Measurements from ENCODE around the gene FUT4.
"Not testable (repeated sequence)": the region's sequence is repeated elsewhere in the genome, so short reads cannot be mapped to it uniquely, and the experiment has no call there.

FUT4 gene, protein sequence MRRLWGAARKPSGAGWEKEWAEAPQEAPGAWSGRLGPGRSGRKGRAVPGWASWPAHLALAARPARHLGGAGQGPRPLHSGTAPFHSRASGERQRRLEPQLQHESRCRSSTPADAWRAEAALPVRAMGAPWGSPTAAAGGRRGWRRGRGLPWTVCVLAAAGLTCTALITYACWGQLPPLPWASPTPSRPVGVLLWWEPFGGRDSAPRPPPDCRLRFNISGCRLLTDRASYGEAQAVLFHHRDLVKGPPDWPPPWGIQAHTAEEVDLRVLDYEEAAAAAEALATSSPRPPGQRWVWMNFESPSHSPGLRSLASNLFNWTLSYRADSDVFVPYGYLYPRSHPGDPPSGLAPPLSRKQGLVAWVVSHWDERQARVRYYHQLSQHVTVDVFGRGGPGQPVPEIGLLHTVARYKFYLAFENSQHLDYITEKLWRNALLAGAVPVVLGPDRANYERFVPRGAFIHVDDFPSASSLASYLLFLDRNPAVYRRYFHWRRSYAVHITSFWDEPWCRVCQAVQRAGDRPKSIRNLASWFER

DNA sequence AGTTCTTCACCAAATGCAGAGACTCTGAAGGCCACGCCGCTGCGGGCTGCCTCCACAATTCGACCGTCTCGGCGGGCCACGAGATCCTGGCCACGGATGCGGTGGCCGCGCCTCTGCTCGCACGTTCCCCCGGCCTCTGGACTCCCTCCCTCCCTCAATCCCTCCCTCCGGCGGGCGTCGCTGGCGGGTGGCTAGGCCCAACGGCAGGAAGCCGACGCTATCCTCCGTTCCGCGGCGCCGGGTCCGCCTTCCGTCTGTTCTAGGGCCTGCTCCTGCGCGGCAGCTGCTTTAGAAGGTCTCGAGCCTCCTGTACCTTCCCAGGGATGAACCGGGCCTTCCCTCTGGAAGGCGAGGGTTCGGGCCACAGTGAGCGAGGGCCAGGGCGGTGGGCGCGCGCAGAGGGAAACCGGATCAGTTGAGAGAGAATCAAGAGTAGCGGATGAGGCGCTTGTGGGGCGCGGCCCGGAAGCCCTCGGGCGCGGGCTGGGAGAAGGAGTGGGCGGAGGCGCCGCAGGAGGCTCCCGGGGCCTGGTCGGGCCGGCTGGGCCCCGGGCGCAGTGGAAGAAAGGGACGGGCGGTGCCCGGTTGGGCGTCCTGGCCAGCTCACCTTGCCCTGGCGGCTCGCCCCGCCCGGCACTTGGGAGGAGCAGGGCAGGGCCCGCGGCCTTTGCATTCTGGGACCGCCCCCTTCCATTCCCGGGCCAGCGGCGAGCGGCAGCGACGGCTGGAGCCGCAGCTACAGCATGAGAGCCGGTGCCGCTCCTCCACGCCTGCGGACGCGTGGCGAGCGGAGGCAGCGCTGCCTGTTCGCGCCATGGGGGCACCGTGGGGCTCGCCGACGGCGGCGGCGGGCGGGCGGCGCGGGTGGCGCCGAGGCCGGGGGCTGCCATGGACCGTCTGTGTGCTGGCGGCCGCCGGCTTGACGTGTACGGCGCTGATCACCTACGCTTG lies at the start of gene FUT4:
Gene FUT4, plus strand, starts transcription at position 227 of the 951 bp plus-strand sequence. Its CDS starts 213 bp downstream, at position 440.
- peak; percentile 86 for DNase-seq
- in situ Hi-C loops (cut with MboI; ENCODE audit: low pct_unique_long_range_greater_than_20kb, low sequenced_read_pairs): no loop called here

DNA sequence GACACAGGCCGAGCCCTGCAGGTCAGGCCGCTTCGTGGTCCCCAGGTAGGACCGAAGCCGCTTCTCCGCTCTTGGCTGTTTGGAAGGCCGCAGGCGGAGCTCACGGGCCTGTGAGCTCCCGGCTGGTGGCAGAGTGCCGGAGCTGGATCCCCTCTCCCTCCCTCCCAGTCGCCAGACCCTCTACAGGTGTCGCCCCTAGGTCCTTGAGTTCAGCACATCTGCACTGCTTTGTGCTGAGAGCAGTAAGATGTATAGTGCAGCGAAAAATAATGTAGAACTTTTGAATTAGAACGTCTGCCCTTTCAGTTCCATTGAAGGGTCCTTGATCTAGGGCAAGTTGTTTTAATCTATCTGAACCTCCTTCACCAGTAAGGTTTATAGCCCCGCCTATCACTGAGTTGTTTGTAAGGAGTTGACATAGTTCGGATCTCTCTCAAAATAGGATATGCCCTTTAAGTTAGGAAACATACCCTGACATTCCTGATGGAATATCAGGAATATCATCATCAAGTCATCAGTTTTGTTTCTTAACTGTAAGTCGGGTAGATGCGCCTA lies 49.5 kb upstream of the FUT4 start:
- in situ Hi-C loops (cut with MboI; ENCODE audit: low pct_unique_long_range_greater_than_20kb, low sequenced_read_pairs): no loop called here
- no peak for DNase-seq

DNA sequence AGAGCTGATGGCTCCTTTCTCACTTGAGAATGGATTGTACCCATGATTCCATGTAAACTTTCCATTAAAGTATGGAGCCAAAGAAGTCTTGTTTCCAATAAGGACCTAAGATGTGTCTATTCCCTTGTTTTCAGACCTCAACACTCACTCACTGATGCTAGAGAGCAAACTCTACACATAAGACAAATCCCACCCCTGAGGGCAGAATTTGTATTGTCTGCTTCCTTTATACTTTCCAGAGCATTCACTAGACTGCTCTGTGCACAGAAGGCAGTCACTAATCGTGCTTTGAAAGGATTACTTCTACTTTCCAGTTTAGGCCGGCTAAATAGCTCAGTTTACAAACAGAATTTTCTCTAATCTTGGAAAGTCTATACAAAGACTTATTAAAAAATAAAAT lies 43.5 kb upstream of the FUT4 start:
- in situ Hi-C loops (cut with MboI; ENCODE audit: low pct_unique_long_range_greater_than_20kb, low sequenced_read_pairs): no loop called here
- no peak for DNase-seq

DNA sequence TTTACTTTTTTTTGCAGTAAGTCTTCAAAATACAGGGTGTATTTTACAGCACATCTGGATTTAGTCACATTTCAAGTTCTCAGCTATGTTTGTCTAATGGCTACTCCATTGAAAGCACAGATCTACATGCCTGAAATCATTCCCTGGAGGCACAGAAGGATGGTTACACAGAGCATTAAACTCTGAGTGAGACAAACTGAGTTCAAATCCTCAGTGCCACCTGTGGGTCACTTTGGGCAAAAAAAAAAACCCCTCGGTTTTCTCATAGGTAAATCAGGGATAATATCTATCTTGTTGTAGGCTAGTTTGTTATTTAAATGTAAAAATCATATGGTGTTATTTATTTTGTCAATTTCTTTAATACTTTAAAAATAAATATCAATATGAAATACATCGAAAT lies 42.2 kb upstream of the FUT4 start:
- in situ Hi-C loops (cut with MboI; ENCODE audit: low pct_unique_long_range_greater_than_20kb, low sequenced_read_pairs): no loop called here
- DNase-seq: no peak

DNA sequence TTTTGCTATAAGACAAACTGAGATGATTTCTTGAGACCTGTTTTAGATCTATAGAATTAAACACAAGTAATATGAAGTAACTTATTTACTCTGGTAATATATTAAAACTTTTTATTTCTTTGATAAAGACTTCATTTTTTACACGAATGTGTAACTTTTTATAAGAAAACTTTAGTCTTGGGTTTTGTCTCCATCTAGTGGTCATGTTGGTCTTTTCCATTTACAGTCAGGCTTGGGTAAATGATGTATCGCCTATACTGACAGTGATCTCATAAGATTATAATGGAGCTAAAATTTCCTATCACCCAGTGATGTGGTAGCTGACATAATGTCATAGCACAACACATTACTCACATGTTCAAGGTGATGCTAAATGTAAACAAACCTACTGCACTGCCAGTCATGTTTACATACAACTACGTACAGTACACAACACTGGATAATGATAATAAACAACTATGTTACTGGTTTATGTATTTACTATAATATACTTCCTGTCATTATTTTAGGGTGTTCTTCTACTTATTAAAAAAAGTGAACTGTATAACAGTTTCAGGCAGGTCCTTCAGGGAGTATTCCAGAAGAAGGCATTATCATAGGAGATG lies 38.9 kb upstream of the FUT4 start:
- DNase-seq: peak; percentile 57
- in situ Hi-C loops (cut with MboI; ENCODE audit: low pct_unique_long_range_greater_than_20kb, low sequenced_read_pairs): no loop called here

DNA sequence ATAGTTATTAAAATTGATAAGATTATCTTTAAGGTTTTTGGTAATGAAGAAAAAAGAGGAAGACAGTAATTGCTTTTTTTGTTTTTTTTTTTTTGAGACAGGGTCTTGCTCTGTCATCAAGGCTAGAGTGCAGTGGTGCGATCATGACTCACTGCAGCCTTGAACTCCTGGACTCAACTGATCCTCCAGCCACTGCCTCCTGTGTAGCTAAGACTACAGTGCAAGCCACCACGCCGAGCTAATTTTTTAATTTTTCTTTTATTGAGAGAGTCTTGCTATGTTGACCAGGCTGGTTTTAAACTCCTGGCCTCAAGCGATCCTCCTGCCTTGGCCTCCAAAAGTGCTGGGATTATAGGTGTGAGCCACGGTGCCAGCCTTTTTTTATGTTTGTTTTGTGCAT lies 37.2 kb upstream of the FUT4 start:
- DNase-seq; in situ Hi-C loops (cut with MboI; ENCODE audit: low pct_unique_long_range_greater_than_20kb, low sequenced_read_pairs): not testable (repeated sequence)

DNA sequence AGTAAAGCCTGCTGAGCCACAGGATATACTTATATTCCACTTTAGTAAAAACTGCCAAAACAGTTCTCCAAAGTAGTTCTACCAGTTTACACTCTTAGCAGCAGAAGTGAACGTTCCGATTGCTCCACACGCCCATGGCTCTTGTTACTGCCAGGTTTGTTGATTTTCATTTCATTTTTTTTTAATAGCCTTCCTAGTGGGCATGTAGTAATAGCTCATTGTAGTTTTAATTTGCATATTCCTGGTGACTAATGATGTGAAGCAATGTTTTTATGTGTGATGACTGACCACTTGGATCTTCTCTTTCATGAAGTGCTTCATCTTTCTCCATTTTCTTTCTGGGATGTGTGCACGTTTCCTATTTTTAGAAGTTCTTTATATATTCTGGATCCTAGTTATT lies 36.2 kb upstream of the FUT4 start:
- in situ Hi-C loops (cut with MboI; ENCODE audit: low pct_unique_long_range_greater_than_20kb, low sequenced_read_pairs): no loop called here
- DNase-seq: no peak

DNA sequence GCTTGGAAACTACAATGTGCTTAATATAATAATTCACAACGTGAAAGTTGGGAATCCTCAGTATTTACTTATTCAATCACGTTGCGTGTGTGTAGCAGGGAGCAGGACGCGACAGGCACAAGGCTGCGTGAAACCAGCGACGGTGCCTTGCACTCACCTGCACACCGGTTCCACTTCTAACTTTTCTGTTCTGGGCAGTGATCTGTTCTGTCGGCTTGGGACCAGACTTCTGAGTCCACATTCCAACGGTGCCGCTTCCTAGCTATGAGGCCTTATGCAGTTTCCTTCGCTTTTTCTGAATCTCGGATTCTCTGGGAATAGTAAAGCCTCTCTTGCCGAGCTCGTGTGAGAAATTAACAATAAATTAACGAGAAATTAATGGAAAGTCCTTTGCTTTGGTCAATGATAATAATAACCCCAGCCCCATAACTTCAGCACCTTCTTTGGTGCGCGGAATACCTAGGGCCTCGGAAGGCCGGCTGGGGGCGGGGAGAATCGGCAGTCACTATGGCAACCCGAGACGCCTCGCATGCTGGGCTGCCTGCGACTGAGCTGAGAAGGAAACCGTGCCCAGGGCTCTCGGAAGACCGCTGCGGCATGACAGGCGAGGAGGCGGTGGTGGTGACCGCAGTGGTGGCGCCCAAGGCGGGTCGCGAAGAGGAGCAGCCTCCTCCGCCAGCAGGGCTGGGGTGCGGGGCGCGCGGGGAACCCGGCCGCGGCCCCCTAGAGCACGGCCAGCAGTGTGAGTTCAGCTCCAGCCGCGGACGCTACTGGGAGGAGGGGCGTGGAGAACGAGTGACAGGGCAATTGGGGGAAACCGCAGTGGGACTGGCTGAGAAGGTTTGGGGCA lies 31.6 kb upstream of the FUT4 start, which contains the start of gene C11orf97:
Gene C11orf97, plus strand, starts transcription at position 530 of the 850 bp plus-strand sequence. Its CDS starts 68 bp downstream, at position 598.
- DNase-seq: peak; percentile 67
- in situ Hi-C loops (cut with MboI; ENCODE audit: low pct_unique_long_range_greater_than_20kb, low sequenced_read_pairs): no loop called here

DNA sequence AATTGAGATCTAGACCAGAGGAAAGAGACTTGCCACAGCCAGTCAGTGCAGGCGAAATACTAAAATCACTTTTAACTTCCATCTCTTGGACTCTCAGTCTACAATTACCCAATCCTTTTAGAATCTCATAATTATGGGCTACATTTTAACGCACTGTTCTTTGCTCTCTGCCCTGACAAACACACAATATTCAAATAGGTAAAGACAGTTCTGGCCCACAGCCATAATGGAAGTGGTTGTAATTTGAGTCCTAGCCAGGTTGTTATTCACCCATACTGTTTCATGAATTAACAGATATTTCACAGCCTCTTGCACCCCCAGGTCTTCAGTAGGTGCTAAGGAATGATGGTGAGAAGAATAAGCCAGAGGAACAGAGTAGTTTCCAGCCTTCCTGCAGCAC lies 30.6 kb upstream of the FUT4 start:
- in situ Hi-C loops (cut with MboI; ENCODE audit: low pct_unique_long_range_greater_than_20kb, low sequenced_read_pairs): no loop called here
- peak; percentile 26 for DNase-seq

DNA sequence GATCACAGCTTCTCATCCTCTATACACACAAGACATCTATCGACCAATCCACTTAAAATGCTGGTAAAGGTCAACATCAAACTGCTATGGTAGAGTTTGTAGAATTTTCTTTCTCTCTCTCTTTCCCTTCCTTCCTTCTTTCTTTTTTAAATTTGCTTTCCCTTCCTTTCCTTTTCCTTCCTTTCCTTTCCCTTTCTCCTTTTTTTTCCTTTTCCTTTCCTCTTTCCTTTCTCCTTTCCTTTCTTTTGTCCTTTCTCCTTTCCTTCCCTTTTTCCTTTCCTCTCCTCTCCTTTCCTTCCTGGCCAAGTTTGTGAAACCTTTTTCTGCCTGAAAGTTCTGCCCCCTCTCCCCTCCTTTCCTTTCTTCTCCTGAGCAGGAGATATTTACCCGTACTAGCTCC lies 28.3 kb upstream of the FUT4 start:
- DNase-seq: no peak
- in situ Hi-C loops (cut with MboI; ENCODE audit: low pct_unique_long_range_greater_than_20kb, low sequenced_read_pairs): no loop called here

DNA sequence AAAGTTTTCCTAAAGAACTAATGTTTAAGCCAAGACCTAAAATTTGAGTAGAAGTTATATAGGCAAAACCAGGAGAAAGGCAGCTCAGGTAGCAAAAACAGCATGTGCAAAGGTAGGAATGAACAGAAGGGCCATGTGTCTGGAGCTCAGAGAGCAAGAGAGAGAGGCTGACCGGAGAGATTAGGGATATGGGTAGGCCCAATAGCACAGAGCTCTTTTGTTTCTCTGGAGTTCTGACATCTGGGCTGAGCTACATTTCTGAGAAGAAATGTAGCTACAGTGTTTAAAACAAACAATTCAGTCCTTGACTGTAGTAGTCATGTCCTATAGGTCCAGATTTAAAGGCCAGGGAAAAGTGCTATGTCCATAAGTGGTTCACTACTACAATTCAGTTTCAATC lies 27.0 kb upstream of the FUT4 start:
- in situ Hi-C loops (cut with MboI; ENCODE audit: low pct_unique_long_range_greater_than_20kb, low sequenced_read_pairs): no loop called here
- no peak for DNase-seq

DNA sequence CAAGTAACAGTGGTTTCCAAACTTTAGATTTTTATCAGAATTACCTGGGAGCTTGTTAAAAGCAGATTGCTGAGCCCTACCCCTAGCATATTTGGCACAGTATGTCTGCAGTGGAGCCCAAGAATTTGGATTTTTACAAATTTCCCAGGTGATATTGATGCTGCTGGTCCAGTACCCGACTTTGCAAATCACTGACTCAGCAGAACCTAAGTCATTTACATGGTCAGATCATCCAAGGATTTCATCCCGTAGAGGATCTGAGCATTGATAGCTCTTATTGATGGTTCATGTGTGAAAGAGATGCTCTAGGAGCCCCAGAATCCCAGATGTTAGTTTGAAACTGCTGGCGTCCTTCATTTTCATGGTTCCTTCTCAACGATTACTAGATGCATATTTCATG lies 25.4 kb upstream of the FUT4 start:
- in situ Hi-C loops (cut with MboI; ENCODE audit: low pct_unique_long_range_greater_than_20kb, low sequenced_read_pairs): no loop called here

DNA sequence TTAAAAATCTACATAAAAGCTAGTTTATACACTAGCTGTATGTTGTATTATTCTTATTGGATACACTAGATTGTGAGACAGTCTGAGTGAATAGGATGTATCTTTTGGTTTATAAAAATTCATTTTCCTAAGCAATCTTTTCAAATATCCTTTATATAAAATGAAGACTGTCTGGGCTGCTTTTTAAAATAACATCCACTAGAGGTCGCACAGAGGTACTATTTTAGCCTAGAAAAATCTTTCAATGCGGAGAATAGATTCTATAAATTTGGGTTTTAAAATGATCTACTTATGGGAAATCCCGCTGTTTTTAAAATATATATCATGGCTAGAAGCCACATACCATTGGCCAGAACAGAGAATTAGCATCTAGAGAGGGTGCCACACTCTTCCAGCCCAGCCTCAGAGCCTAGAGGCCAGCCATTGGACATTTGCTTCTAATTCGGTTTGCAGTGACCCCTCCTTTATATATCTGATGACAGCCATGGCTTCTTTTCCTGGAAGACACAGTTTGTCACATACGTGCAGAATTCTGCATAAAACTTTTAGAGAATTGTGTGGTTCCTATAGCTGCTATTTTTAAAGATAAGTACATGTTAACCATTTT lies 24.1 kb upstream of the FUT4 start:
- DNase-seq: peak; percentile 42
- in situ Hi-C loops (cut with MboI; ENCODE audit: low pct_unique_long_range_greater_than_20kb, low sequenced_read_pairs): no loop called here

More for the DNA sequence above, 25.4 kb upstream of the FUT4 start:
- DNase-seq: no peak

DNA sequence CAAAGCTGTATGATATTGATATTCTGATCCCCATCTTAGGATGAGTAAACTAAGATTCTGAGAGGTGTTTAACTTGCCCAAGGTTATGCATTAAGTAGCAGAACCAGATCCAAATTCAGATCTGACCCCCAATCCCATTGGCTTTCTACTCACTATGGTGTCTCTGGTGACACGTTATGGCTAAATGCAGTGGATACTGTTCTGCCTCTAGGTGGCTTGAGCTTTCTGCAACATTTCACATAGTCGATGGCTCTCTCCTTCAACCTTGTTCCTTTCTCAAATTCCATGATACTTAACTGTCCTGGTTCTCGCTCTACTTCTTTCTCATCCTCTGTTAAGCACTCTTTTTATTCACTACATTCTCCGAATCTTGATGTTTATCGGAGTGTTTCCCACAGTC lies 22.0 kb upstream of the FUT4 start:
- in situ Hi-C loops (cut with MboI; ENCODE audit: low pct_unique_long_range_greater_than_20kb, low sequenced_read_pairs): no loop called here
- DNase-seq: peak; percentile 34

DNA sequence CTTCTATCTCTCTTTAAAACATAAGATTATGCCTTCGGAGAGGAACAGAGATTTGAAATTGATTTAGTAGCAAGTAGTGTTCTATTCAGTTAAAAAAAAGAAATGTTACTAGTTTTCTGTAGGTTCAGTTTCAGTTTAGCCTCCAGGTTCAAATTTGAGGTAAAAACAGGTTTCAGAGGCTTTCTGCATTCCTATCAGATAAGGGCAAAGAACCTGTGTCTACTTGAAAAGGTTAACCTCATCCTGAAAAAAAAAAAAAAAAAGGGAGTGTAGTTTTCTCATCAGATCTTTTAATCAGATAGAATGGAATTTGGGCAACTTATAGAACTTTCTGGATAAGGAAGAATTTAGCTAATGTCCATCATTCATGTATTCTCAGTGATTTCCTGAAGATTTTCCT lies 19.4 kb upstream of the FUT4 start:
- no peak for DNase-seq
- in situ Hi-C loops (cut with MboI; ENCODE audit: low pct_unique_long_range_greater_than_20kb, low sequenced_read_pairs): no loop called here

DNA sequence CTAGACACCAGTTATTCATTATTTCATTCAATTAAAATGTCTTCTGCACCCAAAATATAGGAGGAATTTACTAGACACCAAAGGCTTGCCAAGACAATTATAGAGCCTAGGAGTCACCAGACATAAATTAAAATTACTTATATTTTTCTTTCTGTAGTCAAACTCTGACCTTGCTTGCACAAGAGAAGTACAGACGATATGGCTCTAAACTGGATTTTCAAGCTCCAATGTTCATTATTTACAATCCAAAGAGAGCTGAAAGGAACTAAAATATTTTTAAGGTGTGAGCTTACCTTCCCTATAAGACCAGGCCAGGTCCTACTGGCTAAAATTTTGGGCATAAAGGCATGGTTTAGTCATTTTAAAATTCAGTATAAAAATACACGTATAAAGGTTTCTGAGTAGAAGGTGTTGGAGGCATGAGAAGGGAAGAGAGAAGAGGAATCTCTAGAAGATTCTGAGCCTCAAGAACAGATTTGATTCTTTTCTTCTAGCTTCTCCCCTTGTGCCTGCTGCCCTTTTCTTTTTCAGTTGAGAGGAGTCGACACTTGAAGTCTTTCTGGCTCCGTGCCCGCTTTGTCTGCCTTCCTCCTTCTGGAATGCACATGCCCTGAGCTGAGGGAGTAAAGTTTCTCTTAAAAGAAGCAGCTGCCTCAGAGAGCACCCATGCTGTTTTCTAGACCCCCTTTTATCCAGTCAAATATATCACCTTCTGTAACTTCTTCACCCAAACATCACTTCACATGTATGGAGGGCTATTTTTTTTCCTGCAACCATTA lies 18.0 kb upstream of the FUT4 start:
- in situ Hi-C loops (cut with MboI; ENCODE audit: low pct_unique_long_range_greater_than_20kb, low sequenced_read_pairs): no loop called here
- DNase-seq: peak; percentile 77
